ENCODE data around the gene NATD1. TPM values are rescaled to one million over a fixed set of nuclear protein-coding genes. Genes with fewer than 3 reads are reported as not detected.

NATD1 gene
- total and polyA plus RNA-seq, 9 of the 15 experiments (the other 6 are each of a cell fraction or from before 2014, with no cell fraction given) = 0.24 to 5.4 (median 1.6) TPM

DNA sequence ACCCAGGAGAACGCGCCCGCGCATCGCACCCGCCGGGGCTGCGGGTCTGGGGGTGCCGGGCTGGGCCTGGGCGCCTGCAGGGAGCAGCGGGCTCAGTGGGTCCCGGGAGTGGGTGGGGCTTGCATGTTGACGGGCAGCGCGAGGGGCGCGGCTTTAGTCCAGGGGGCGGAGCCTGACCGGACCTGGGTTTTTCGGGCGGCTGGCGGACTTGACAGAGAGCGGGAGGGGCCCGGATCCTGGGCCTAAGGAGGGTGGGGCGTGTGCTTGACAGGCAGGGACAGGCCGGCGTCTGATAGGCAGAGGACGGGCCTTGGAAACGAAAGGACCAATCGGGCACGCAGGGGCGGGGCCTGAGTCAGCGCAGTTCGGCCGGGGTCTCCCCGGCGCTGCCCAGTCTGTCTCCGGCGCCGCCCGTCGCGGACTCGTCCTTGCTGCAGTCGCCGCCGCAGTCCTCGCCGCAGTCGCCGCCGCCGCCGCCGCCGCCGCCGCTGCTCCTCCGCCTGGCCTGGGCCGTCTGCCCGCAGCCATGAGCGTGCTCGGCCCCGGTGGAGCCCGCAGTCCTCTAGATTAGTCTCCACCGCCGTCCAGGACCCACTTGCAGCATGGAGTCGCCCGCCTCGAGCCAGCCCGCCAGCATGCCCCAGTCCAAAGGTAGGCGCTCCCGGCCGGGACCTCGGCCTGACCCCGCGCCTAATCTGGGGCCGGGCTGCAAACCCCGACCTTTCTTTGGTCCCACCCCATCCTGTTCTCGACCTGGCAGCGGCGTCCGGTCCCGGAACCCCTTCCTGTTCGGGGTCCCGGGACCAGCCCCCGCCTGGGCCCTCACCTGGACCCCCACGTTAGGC is 31.3 kb upstream of the NATD1 start, which contains the start of gene MAP2K3 (continued):
- TF ChIP-seq RREB1 (CRISPR knock-in tag; IDR thresholded peaks at IDR 0.05) (no peak), E2F6 (IDR thresholded peaks at IDR 0.05; ENCODE audit: borderline replicate concordance in 1 of 2, extremely low read depth in 1 of 2, insufficient read depth in 1 of 2, insufficient read length in 1 of 2, low read depth in 1 of 2, low read length in 1 of 2, poor library complexity in 1 of 2, severe bottlenecking in 1 of 2) (no peak), MAFG (tag; conservative IDR thresholded peaks at IDR 0.05) (no peak), CUX1 (CRISPR knock-in tag; IDR thresholded peaks at IDR 0.05) (no peak), ASH1L (IDR thresholded peaks at IDR 0.05; ENCODE audit: borderline replicate concordance, low read depth, partially characterized antibody) (no peak), ZNF184 (CRISPR knock-in tag; IDR thresholded peaks at IDR 0.05) (no peak), GTF2A2 (tag; IDR thresholded peaks at IDR 0.05) (no peak), ZNF75A (CRISPR knock-in tag; IDR thresholded peaks at IDR 0.05) (no peak), HNRNPL (IDR thresholded peaks at IDR 0.05; ENCODE audit: low read depth, low read length) (no peak), ZFP36 (IDR thresholded peaks at IDR 0.05; ENCODE audit: low read depth, low read length, partially characterized antibody) (no peak), ZKSCAN1 (IDR thresholded peaks at IDR 0.05; ENCODE audit: low read depth, low read length) (no peak), ELF4 (CRISPR knock-in tag; IDR thresholded peaks at IDR 0.05) (no peak), ZNF175 (CRISPR knock-in tag; IDR thresholded peaks at IDR 0.05; ENCODE audit: low read depth) (no peak), IFI16 (CRISPR knock-in tag; IDR thresholded peaks at IDR 0.05) (no peak), CBX1 (IDR thresholded peaks at IDR 0.05; ENCODE audit: low read depth) (no peak)

All from K562 (cell line).